Measurements from ENCODE around the gene MYO5C.

MYO5C gene

DNA sequence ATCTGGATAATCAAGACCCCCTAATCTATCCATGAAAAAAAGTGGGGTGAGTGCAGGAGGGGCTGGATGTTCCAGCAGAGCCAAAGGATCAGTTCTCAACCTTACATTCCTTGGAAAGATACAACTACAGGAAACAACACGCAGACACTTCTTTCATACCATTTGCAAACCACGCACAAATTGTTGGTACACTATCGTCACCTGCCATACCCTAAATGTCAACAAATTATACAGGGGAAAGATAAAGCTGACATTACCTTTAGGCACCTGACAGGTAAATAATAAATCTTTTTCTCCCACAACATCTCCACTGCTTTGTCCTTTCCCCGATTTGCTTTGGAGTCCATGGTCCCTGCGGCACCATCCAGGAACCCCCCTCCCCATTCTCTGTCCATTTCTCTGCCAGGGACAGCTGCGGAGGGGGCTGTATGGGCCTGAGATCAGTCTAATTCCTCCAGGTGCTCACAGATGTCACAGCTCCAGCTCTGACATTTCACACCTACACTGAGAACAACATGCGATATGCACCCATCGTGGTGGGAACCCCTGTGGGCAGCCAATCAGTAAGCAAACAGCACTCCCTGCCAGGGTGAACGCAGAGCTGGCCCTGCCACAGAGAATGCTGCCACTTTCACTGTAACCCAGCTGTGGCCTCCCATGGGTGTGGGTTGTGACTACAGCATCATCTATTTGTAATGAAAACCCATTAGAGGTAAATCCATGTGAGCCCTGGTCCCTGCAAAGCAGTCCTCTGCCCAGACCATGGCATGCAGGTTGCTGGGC is 145.4 kb downstream of the MYO5C start:
- no peak for TF ChIP-seq CTCF (IDR thresholded peaks at IDR 0.05; ENCODE audit: low read depth, low read length, missing control alignments)
- no peak for DNase-seq (ENCODE audit: low read depth)
- no peak overlapping the region for H3K4me3 ChIP-seq (ENCODE audit: low read depth, low read length)
- in situ Hi-C loops (cut with HindIII; ENCODE audit: low sequenced_read_pairs): no loop called here

DNA sequence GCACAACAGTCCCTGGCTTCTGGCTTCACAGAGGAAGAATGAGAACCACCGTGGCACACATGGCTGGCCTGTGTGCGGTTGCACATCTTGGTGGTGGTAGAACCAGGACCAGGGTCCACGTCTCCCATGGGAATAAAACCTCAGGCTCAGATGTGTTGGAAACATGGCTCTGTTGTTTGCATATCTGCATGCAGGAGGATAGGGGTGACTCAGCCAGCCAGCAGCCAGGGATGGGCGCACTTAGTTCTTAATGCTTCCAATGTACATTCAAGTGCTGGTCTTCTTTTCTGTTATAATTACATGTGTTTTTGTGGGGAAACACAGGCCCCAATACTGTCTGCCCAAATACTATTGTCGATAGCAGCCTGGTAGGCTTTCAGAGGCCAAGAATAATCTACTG is 147.2 kb downstream of the MYO5C start:
- no peak for DNase-seq (ENCODE audit: low read depth)
- in situ Hi-C loops (cut with HindIII; ENCODE audit: low sequenced_read_pairs): no loop called here
- TF ChIP-seq CTCF (IDR thresholded peaks at IDR 0.05; ENCODE audit: low read depth, low read length, missing control alignments): no peak
- no peak overlapping the region for H3K4me3 ChIP-seq (ENCODE audit: low read depth, low read length)

DNA sequence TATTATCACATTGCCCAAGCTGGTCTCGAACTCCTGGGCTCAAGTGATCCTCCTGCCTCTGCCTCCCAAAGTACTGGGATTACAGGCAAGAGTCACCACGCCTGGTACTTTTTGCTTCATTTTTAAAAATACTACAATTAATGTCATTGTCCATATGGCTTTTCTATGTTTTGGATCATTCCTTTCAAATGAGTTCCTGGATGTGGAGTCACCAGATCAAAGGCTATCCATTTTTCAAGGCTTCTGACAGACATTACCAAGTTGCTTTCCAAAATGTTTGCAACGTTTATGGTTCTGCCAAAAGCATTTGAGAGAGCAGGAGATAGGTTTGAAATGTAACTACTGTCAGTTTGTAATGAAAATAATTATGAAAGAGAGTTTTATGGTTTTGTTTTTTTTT is 148.8 kb downstream of the MYO5C start:
- TF ChIP-seq CTCF (IDR thresholded peaks at IDR 0.05; ENCODE audit: low read depth, low read length, missing control alignments): no peak
- H3K4me3 ChIP-seq (ENCODE audit: low read depth, low read length): no peak overlapping the region
- DNase-seq (ENCODE audit: low read depth): no peak
- in situ Hi-C loops (cut with HindIII; ENCODE audit: low sequenced_read_pairs): no loop called here

GRCh38 chr15:52146261-52146660 is 149.3 kb downstream of the MYO5C start:
- no peak overlapping the region for H3K4me3 ChIP-seq (ENCODE audit: low read depth, low read length)
- in situ Hi-C loops (cut with HindIII; ENCODE audit: low sequenced_read_pairs): no loop called here
- DNase-seq (ENCODE audit: low read depth): no peak
- TF ChIP-seq CTCF (IDR thresholded peaks at IDR 0.05; ENCODE audit: low read depth, low read length, missing control alignments): no peak

- in situ Hi-C loops (cut with HindIII; ENCODE audit: low sequenced_read_pairs): no loop called here
- H3K4me3 ChIP-seq (ENCODE audit: low read depth, low read length): no peak overlapping the region
- no peak for TF ChIP-seq CTCF (IDR thresholded peaks at IDR 0.05; ENCODE audit: low read depth, low read length, missing control alignments)
- no peak for DNase-seq (ENCODE audit: low read depth)
Measured at GRCh38 chr15:52144656-52145178, 150.9 kb downstream of the MYO5C start.

GRCh38 chr15:52143873-52144272 is 151.7 kb downstream of the MYO5C start:
- DNase-seq (ENCODE audit: low read depth): no peak
- no peak for TF ChIP-seq CTCF (IDR thresholded peaks at IDR 0.05; ENCODE audit: low read depth, low read length, missing control alignments)
- in situ Hi-C loops (cut with HindIII; ENCODE audit: low sequenced_read_pairs): no loop called here
- H3K4me3 ChIP-seq (ENCODE audit: low read depth, low read length): no peak overlapping the region

All from astrocyte of the cerebellum (primary cell).